Stimulated activated naive B cell treated with anti-CD40 and anti-IgM and Interleukin-4, amounts not matched to agents 10 μg/mL and 1 μg/mL and 100 μg/mL, for 72 hours (primary cell): ENCODE measurements around the gene TAOK2.
A peak's percentile ranks its signal among the peaks of the same experiment; 100 is the strongest.

Experiments
- ATAC-seq, 2 donors: fragments of 150-1000 bp; cut with Tn5 transposase; replicated peaks; 2 replicates each; pipeline ENCODE4 v1.10.0; 2021; ENCODE audit warnings: moderate library complexity in 1 of 2
- DNase-seq: peaks from one replicate; pipeline ENCODE4 v3.0.0; 2021
- H3K27ac Mint-ChIP-seq: one replicate; pipeline ENCODE4 v1.8.0; 2022; ENCODE audit warnings: mild to moderate bottlenecking, mixed read lengths
- H3K27me3 Mint-ChIP-seq, 2 donors: one replicate each; pipeline ENCODE4 v1.8.0; 2022; ENCODE audit warnings: mixed read lengths in 2 of 2
- H3K36me3 Mint-ChIP-seq, 2 donors: one replicate each; pipeline ENCODE4 v1.8.0; 2022; ENCODE audit warnings: mixed read lengths in 2 of 2, mild to moderate bottlenecking in 1 of 2
- H3K4me1 Mint-ChIP-seq, 2 donors: one replicate each; pipeline ENCODE4 v1.8.0; 2022; ENCODE audit warnings: mixed read lengths in 2 of 2, mild to moderate bottlenecking in 1 of 2
- H3K4me3 Mint-ChIP-seq, 2 donors: one replicate each; pipeline ENCODE4 v1.8.0; 2022; ENCODE audit warnings: mild to moderate bottlenecking in 2 of 2, mixed read lengths in 2 of 2, moderate library complexity in 1 of 2
- H3K9me3 Mint-ChIP-seq, 2 donors: one replicate each; pipeline ENCODE4 v1.8.0; 2022; ENCODE audit warnings: mixed read lengths in 2 of 2, mild to moderate bottlenecking in 1 of 2

The TAOK2 gene

DNA sequence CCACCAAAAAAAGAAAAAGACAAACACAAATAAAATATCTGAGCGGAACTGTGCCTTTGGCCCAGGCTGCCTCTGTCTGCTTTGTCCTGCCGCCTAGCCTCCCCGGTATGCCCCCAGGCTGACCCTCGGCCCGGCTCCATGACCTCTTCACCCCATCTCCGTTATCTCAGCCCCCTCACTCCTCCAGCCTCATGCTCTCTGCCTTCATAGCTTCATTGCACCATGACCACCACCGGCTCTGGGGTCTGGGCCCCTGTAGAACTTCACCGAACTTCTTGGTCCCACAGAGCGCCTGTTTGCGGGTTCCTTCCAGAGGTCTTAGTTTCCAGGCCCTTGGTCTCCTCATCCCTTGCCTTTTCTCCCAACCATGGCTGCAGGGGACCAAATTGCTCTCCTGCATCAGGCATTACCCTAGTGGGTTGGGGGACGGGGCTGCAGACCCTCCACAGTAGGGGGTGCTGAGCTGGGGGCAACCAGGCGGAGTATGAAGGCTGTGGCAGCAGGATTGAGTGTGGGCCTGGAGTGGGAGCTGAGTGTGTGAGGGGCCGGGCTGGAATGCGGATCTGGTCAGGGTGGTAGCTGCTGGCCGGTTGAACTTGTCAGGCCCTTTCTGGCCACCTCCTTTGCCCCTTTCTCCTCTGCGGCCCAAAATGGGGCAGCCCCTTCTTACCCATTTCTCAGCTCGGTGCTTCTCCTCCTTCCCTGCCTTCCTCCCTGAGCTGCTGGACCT, 14.8 kb downstream of the TAOK2 start:
- H3K36me3 Mint-ChIP-seq: peaks cover 49 to 61% of the 10 kb centered on the region in 2 donors

DNA sequence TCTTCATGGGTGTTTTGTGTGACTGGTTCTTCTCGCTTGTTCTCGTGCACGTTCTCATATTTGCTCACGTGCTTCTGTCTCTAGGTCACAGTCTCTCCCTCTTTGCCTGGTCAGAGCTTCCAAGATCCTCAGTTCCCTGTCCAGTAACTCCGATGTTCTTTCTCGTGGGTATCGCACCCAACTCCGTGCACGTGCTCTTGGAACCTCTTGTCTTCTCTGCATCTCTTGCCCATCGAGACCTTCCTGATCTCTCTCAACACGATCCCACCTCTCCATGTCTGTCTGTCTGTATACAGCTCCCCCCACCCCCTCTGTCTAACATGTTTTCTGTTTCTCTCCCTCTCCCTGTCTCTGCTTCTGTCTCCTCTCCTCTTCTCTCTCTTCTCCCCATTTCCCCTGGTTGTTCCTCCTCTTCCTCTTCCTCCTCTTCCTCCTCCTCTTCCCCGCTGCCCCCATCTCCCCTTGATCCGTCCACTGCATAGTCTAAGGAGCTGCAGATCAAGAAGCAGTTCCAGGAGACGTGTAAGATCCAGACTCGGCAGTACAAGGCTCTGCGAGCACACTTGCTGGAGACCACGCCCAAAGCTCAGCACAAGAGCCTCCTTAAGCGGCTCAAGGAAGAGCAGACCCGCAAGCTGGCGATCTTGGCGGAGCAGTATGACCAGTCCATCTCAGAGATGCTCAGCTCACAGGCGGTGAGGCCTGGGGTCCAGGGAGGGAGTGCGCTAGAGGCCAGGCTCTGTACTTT, 15.6 kb downstream of the TAOK2 start:
- H3K27ac Mint-ChIP-seq: peak overlapping the region; percentile 2
- H3K4me1 Mint-ChIP-seq: peaks cover 10 to 12% of the 10 kb centered on the region in 2 donors
- peaks cover 46 to 61% of the 10 kb centered on the region in 2 donors for H3K36me3 Mint-ChIP-seq
- no peaks in the 10 kb centered on the region for H3K27me3 Mint-ChIP-seq
- ATAC-seq: no peak
- H3K4me3 Mint-ChIP-seq: no peak overlapping the region
- no peak for DNase-seq
- no peaks in the 10 kb centered on the region for H3K9me3 Mint-ChIP-seq

More for the DNA sequence above, 14.8 kb downstream of the TAOK2 start:
- H3K27ac Mint-ChIP-seq: peak overlapping the region; percentile 2
- ATAC-seq (no peak), DNase-seq (no peak)
- no peak overlapping the region for H3K4me3 Mint-ChIP-seq
- no peaks in the 10 kb centered on the region for H3K9me3 Mint-ChIP-seq
- no peaks in the 10 kb centered on the region for H3K27me3 Mint-ChIP-seq
- H3K4me1 Mint-ChIP-seq: peaks cover 5% of the 10 kb centered on the region in 2 donors

DNA sequence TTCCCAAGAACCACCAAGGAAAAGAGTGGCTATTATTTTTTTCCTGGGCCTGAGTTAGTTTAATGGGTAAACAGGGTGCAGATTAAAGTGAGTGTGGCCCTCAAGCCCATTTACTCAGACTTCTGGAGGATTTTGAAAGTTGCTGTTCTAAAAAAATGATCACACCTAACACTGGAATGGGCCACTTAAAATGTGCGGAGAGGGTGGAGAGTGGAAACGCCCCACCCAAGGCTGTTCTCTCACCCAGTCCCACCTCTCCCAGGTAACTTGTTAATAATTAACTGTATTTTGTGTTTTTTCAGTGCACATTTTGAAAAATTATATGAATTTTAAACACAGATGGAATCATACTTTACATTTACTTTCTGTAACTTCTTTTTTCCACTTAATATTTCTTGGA, 16.4 kb downstream of the TAOK2 start:
- no peaks in the 10 kb centered on the region for H3K9me3 Mint-ChIP-seq
- DNase-seq (no peak), ATAC-seq (no peak)
- no peaks in the 10 kb centered on the region for H3K27me3 Mint-ChIP-seq
- H3K4me3 Mint-ChIP-seq: no peak overlapping the region
- peaks cover 16 to 19% of the 10 kb centered on the region in 2 donors for H3K4me1 Mint-ChIP-seq
- H3K27ac Mint-ChIP-seq: no peak overlapping the region
- peaks cover 45 to 61% of the 10 kb centered on the region in 2 donors for H3K36me3 Mint-ChIP-seq

DNA sequence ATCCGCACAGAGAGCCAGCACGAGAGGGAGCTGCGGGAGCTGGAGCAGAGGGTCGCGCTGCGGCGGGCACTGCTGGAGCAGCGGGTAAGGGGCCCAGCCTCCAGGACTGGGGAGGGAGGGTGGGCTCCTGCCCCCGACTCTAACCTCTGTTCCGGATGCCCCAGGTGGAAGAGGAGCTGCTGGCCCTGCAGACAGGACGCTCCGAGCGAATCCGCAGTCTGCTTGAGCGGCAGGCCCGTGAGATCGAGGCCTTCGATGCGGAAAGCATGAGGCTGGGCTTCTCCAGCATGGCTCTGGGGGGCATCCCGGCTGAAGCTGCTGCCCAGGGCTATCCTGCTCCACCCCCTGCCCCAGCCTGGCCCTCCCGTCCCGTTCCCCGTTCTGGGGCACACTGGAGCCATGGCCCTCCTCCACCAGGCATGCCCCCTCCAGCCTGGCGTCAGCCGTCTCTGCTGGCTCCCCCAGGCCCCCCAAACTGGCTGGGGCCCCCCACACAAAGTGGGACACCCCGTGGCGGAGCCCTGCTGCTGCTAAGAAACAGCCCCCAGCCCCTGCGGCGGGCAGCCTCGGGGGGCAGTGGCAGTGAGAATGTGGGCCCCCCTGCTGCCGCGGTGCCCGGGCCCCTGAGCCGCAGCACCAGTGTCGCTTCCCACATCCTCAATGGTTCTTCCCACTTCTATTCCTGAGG, 17.4 kb downstream of the TAOK2 start:
- no peak for ATAC-seq
- H3K27ac Mint-ChIP-seq: peak overlapping the region; percentile 63

DNA sequence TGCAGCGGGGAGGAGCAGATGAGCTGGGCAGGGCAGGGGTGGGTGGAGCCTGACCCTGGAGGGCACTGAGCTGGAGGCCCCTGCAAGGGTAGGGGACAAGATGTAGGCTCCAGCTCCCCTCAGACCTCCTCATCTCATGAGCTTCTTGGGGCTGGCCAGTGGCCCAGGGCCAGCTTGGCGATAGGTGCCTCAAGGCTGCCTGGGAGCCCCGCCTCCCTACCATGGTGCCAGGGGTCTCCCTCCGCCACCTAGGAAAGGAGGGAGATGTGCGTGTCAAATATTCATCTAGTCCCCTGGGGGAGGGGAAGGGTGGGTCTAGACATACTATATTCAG, 17.9 kb downstream of the TAOK2 start:
- H3K27ac Mint-ChIP-seq: no peak overlapping the region
- H3K4me3 Mint-ChIP-seq: no peak overlapping the region
- H3K9me3 Mint-ChIP-seq: no peaks in the 10 kb centered on the region
- peaks cover 37 to 51% of the 10 kb centered on the region in 2 donors for H3K36me3 Mint-ChIP-seq
- no peaks in the 10 kb centered on the region for H3K27me3 Mint-ChIP-seq
- DNase-seq: no peak
- peaks cover 21 to 28% of the 10 kb centered on the region in 2 donors for H3K4me1 Mint-ChIP-seq
- no peak for ATAC-seq

More for the DNA sequence above, 17.4 kb downstream of the TAOK2 start:
- no peak for DNase-seq
- H3K4me1 Mint-ChIP-seq: peaks cover 18 to 27% of the 10 kb centered on the region in 2 donors
- peaks cover 40 to 52% of the 10 kb centered on the region in 2 donors for H3K36me3 Mint-ChIP-seq
- no peak overlapping the region for H3K4me3 Mint-ChIP-seq
- H3K9me3 Mint-ChIP-seq: no peaks in the 10 kb centered on the region
- H3K27me3 Mint-ChIP-seq: no peaks in the 10 kb centered on the region

DNA sequence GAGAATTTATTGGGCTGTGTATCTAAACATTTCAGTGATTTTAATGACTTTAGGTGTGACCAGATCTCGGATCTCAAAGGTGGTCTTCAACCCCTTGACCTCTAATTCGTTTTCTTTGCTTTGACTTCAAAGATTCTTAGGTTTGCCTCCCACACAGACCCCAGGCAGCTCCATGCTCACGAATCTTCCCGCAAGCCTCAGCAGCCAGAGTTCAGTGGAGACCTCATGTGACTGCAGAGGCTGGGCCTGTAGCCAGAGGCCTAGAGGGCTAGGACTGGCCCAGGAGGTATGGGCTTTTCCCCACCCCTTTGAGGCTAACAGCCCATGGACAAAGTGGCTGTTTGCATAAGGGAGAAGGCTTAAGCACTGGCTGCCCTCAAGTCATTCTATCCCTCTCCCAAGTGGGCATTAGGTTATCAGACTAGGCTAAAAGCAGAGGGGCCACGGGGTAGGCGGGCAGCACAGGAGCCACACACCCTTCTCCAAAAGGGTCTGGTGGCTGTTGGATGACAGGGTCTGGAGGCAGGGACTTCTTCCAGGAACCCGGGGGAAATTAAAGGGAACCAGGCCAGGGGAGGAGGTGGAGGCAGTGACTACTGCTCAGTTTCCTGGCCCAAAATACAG, 18.8 kb downstream of the TAOK2 start:
- Mint-ChIP-seq H3K27ac (peak overlapping the region; percentile 63), H3K27me3 (no peaks in the 10 kb centered on the region), H3K4me3 (peak overlapping the region in 1 of 2 donors; percentile 43), H3K36me3 (peaks cover 34 to 51% of the 10 kb centered on the region in 2 donors), H3K4me1 (peaks cover 26 to 33% of the 10 kb centered on the region in 2 donors), H3K9me3 (no peaks in the 10 kb centered on the region)
- ATAC-seq: no peak
- DNase-seq: no peak

DNA sequence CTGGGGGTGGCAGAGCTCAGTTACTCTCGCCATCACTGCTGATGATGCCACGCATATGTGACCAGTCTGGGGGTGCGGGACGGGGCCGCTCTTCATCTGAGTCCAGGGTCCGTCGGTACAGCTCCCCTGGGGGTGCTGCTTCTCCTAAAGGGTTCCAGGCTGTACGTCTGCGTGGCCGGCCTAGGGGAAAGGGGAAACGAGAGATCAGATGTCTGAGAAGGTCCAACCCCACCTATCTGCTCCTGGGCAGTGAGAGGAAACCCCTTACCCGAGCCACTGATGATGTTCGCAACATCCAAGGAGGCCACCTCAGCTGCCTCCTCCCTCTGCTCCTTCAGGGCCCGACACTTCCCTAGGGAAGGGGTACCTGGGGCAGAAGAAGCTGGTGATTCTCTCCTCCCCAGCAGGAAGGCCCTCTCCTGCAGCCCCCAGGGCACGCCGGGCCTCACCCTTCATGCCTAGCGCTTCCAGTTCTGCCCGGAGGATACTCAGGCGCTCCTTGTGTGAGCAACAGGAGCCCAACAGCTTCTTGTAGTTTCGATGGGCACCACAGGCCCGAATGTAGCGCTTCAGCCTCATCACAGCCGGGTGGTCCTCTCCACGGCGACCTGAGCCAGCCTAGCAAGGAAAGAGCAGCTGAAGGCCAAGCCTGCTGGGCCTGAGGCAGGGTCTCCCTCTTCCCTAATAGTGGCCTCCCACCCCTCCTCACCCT, 19.7 kb downstream of the TAOK2 start:
- Mint-ChIP-seq H3K4me3 (no peak overlapping the region), H3K27ac (no peak overlapping the region), H3K36me3 (peaks cover 26 to 51% of the 10 kb centered on the region in 2 donors), H3K4me1 (peaks cover 24 to 33% of the 10 kb centered on the region in 2 donors), H3K27me3 (no peaks in the 10 kb centered on the region), H3K9me3 (no peaks in the 10 kb centered on the region)
- no peak for ATAC-seq
- no peak for DNase-seq

DNA sequence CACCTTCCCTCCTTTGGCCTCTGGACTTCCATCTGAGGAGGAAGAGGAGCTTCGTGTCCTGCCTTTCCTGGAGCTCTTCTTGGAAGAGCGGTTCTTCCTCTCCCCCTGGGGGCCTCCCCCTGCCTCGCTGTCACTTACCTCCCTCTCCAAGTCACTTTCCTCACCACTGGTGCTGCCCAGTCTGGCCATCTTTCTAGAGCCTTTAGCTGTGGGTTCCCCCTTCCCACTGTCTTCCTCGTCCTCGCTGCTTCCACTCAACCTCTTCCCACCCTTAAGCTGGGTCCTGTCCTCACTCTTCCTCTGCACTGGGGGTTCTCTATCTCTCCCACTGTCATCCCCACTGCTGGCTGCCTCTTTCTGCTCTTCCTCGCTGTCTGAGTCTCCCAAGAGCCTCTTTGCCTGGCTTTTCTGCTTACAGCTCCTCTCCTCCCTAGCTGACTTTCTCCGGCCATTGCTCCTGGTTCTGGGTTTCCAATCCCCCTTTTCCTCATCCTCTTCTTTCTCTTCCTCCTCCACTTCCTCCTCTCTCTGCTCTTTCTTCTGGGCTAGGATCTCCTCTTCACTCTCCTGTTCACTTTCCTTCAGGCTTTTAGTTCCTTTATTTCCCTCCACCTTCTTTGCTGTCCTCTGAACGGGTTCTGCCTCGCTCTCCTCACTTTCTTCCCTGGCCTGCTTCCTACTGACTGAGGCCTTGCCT, 20.4 kb downstream of the TAOK2 start:
- Mint-ChIP-seq H3K36me3 (peaks cover 22 to 49% of the 10 kb centered on the region in 2 donors), H3K4me1 (peaks cover 24 to 38% of the 10 kb centered on the region in 2 donors), H3K27me3 (no peaks in the 10 kb centered on the region), H3K27ac (peak overlapping the region; percentile 99), H3K9me3 (no peaks in the 10 kb centered on the region), H3K4me3 (peak overlapping the region; percentile 97)
- ATAC-seq (no peak), DNase-seq (no peak)

DNA sequence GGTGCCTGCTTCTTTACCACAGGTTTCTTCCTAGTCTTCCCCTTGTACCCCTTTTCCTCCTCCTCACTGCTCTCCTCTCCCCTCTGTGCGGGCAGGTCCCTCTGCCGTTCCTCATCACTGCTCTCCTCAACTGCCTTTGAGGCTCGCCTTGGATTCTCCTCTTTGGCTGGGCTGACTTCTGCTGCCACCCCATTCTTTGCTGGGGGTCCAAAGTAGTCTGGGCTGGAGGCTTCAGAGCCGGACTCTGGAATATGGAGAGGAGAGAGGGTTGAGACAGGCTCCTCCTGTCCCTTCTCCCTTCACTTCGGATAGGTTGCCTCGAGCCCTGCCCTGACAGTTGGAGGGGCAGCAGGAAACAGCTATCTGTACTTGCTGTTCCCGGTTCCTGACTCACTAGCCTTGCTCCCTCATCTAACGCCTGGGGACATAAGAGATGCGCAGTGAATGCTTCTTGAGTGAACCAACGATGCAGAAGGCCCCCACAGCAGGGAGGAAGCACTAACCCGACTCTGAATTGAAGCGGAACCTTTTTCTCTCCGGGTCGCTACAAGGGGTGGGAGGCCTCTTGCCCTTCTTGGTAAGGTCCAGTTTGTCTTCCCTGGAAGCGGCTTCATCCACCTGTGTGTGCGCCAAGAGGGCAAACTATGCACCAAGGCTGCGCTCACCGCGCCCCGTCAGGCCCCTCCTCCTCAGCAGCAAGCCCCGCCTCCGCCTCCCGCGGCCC, 21.1 kb downstream of the TAOK2 start:
- Mint-ChIP-seq H3K27ac (peak overlapping the region; percentile 99), H3K27me3 (no peaks in the 10 kb centered on the region), H3K36me3 (peaks cover 23 to 50% of the 10 kb centered on the region in 2 donors), H3K4me1 (peaks cover 30 to 45% of the 10 kb centered on the region in 2 donors), H3K9me3 (no peaks in the 10 kb centered on the region), H3K4me3 (peak overlapping the region; percentile 97)
- peak; percentile 62 to 64 for ATAC-seq
- no peak for DNase-seq

DNA sequence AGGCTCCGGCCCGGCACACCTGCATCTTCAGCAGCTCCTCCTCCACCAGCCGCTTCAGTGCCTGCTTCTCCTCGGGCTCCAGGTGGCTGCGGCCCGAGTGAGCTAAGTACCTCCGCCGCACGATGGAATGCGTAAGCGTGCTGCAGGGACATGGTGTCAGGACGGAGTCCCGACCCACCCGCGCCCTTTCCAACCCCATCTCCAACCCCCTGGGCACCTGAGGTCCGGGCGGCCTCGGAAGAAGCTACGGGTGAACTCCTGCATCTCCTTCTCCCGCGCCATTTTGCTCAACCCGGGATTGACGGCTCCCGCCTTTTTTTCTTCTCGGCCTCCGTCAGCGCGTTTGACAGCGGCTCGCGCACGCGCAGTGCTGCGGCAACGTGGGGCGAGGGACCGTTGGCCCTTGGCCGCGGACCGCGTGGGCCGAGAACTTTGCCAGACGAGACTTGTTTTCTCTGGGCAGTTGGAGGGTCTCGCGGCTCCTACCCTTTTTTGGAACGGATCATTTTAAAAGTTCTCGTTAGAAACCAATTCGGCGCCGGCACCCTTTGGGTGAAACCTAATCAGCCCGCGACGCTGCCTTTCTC, 21.7 kb downstream of the TAOK2 start, which contains the start of gene HIRIP3:
TSS of gene HIRIP3 (minus strand) at position 294 of the 587 bp plus-strand sequence. CDS start at position 282, 12 bp downstream.
- Mint-ChIP-seq H3K27me3 (no peaks in the 10 kb centered on the region), H3K9me3 (no peaks in the 10 kb centered on the region), H3K27ac (peak within 1 kb of the TSS; percentile 99), H3K4me1 (peaks cover 32 to 48% of the 10 kb centered on the region in 2 donors), H3K36me3 (peaks cover 24 to 50% of the 10 kb centered on the region in 2 donors), H3K4me3 (peak within 1 kb of the TSS; percentile 97)
- ATAC-seq (peak; percentile 65 to 73), DNase-seq (peak; percentile 84)

DNA sequence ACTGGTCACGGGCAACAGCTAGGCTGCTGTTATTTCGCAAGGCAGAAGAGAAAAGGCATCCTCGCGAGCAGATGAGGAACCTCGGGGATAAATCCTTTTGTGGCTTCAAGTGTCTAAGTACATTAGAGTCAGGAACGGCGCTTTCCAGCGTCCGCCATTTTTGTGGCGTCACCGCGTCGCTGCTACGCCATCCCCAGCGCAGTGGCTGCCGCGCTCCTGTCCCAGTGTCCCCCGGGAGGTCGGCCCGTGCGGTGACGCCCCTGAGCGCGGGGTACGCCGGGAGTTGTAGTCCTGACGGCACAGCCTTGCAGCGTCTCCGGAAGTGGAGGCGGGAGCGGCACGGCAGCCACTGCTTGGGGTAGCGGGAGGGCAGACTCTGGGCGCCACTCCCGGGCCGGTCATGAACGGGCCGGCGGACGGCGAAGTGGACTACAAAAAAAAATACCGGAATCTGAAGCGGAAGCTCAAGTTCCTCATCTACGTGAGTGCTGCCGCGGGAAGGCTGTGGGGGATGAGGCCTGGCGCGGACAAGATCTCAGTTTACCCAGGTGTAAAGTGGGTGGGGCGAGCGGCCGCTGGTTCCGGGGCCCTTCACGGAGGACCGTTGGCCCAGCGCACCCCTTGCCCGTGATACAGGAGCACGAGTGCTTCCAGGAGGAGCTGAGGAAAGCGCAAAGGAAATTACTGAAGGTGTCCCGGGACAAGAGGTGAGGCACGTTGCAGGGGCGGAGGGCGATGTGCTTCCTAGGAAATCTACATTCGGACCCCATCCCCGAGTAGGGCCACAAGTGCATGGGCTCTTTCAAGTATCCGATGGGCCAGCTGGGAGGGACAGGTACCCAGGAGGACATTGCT, 22.5 kb downstream of the TAOK2 start, which contains the start of gene INO80E:
TSS of gene INO80E (plus strand) at position 331 of the 855 bp plus-strand sequence. CDS start at position 401, 70 bp downstream.
- Mint-ChIP-seq H3K27me3 (no peaks in the 10 kb centered on the region), H3K4me1 (peaks cover 32 to 48% of the 10 kb centered on the region in 2 donors)
- peak; percentile 99 for DNase-seq

More for the DNA sequence above, 22.5 kb downstream of the TAOK2 start, which contains the start of gene INO80E:
- ATAC-seq: peak; percentile 95 to 97
- peaks cover 22 to 46% of the 10 kb centered on the region in 2 donors for H3K36me3 Mint-ChIP-seq
- H3K27ac Mint-ChIP-seq: peak within 1 kb of the TSS; percentile 99
- H3K9me3 Mint-ChIP-seq: no peaks in the 10 kb centered on the region
- H3K4me3 Mint-ChIP-seq: peak within 1 kb of the TSS; percentile 97
